Measurements from ENCODE around the gene ADAP1.

The ADAP1 gene

DNA sequence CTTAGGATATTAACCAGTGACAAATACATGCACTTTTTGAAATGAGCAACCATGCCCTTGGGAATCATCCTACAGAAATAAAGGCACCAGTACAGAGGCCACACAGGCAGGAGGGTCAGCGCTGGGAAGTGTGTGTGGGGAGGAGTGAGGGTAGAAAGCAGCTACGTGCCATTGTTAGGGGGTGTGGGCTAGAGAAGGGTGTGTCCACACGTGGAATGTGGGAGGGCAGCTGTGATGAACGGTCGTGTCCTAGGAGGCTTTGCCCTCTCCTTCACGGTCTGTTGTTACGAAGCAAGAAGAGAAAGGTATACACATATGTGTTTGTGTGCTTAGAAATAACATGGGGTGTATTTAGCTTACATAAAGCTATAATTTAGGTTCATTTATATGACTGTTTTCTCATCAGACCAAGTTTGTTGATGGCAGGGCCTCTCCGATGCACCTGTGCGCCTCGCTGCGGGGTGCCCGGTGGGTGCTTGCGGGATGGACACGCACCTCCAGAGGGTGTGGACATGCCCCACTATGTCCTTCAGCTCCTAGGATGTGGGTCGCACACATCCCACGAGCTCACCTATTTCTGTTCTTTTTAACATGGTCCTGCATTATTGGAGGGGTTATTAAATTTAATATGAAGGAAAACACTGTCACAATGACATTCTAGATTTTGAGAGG is 95.0 kb downstream of the ADAP1 start:
- no peak overlapping the region for H3K4me3 ChIP-seq (ENCODE audit: low read depth, low read length)
- no peaks in the 10 kb centered on the region for H3K79me1 ChIP-seq (ENCODE audit: low read length)
- peaks cover 59 to 62% of the 10 kb centered on the region in 2 experiments for H3K36me3 ChIP-seq (ENCODE audit: control insufficient read depth in 1 of 2, insufficient read depth in 2 of 2, low read length in 2 of 2)
- WGBS (ENCODE audit: extremely low coverage, insufficient coverage, insufficient read length): no CpG with 5 or more reads among the region's 16 CpGs
- H3K18ac ChIP-seq (ENCODE audit: low read length): no peak overlapping the region
- no peak overlapping the region for H3K9ac ChIP-seq (ENCODE audit: low read length)
- no peak overlapping the region for H3K4ac ChIP-seq (ENCODE audit: low read depth, low read length)
- H4K91ac ChIP-seq (ENCODE audit: low read depth, low read length): no peak overlapping the region
- H3K4me2 ChIP-seq (ENCODE audit: low read length): no peak overlapping the region
- H3K27ac ChIP-seq (ENCODE audit: low read depth, low read length): no peak overlapping the region
- H3K23ac ChIP-seq (ENCODE audit: low read length): no peak overlapping the region
- H3K14ac ChIP-seq (ENCODE audit: low read length): no peak overlapping the region
- H4K8ac ChIP-seq (ENCODE audit: low read depth, low read length): no peak overlapping the region
- peaks cover 0 to 2% of the 10 kb centered on the region in 2 experiments for H3K4me1 ChIP-seq (ENCODE audit: control insufficient read depth in 1 of 2, insufficient read depth in 2 of 2, low read length in 2 of 2)
- H2BK12ac ChIP-seq (ENCODE audit: low read length): no peak overlapping the region
- no peak overlapping the region for H2BK120ac ChIP-seq (ENCODE audit: insufficient read depth, low read length, poor library complexity)
- no peak overlapping the region for H2AFZ ChIP-seq (ENCODE audit: insufficient read depth, low read length, poor library complexity)
- peak in 1 of 2 donors; percentile 17 for DNase-seq
- H3K27me3 ChIP-seq (ENCODE audit: insufficient read depth, low read length): no peaks in the 10 kb centered on the region
- no peaks in the 10 kb centered on the region for H3K79me2 ChIP-seq (ENCODE audit: control insufficient read depth, insufficient read depth, low read length, poor library complexity)
- no peak overlapping the region for H2AK5ac ChIP-seq (ENCODE audit: low read length)
- H4K12ac ChIP-seq (ENCODE audit: low read depth, low read length): no peak overlapping the region
- H2BK5ac ChIP-seq (ENCODE audit: low read depth, low read length, poor library complexity): no peak overlapping the region
- H3K9me3 ChIP-seq (ENCODE audit: insufficient read depth, low read depth, low read length): no peaks in the 10 kb centered on the region

- H2AFZ ChIP-seq (ENCODE audit: insufficient read depth, low read length, poor library complexity): no peak overlapping the region
- H2BK120ac ChIP-seq (ENCODE audit: insufficient read depth, low read length, poor library complexity): no peak overlapping the region
- no peaks in the 10 kb centered on the region for H3K79me2 ChIP-seq (ENCODE audit: control insufficient read depth, insufficient read depth, low read length, poor library complexity)
- H3K79me1 ChIP-seq (ENCODE audit: low read length): no peaks in the 10 kb centered on the region
- H3K9ac ChIP-seq (ENCODE audit: low read length): no peak overlapping the region
- peaks cover 0 to 2% of the 10 kb centered on the region in 2 experiments for H3K4me1 ChIP-seq (ENCODE audit: control insufficient read depth in 1 of 2, insufficient read depth in 2 of 2, low read length in 2 of 2)
- no peak overlapping the region for H3K4ac ChIP-seq (ENCODE audit: low read depth, low read length)
- no CpG with 5 or more reads among the region's 9 CpGs for WGBS (ENCODE audit: extremely low coverage, insufficient coverage, insufficient read length)
- no peaks in the 10 kb centered on the region for H3K27me3 ChIP-seq (ENCODE audit: insufficient read depth, low read length)
- H2BK12ac ChIP-seq (ENCODE audit: low read length): no peak overlapping the region
- H3K36me3 ChIP-seq (ENCODE audit: control insufficient read depth in 1 of 2, insufficient read depth in 2 of 2, low read length in 2 of 2): peaks cover 71 to 76% of the 10 kb centered on the region in 2 experiments
- no peak overlapping the region for H2BK5ac ChIP-seq (ENCODE audit: low read depth, low read length, poor library complexity)
- no peak overlapping the region for H3K4me2 ChIP-seq (ENCODE audit: low read length)
- H4K91ac ChIP-seq (ENCODE audit: low read depth, low read length): no peak overlapping the region
- H3K18ac ChIP-seq (ENCODE audit: low read length): no peak overlapping the region
- no peak for DNase-seq
- no peak overlapping the region for H4K8ac ChIP-seq (ENCODE audit: low read depth, low read length)
- H4K12ac ChIP-seq (ENCODE audit: low read depth, low read length): no peak overlapping the region
- no peak overlapping the region for H2AK5ac ChIP-seq (ENCODE audit: low read length)
- H3K4me3 ChIP-seq (ENCODE audit: low read depth, low read length): no peak overlapping the region
- no peak overlapping the region for H3K23ac ChIP-seq (ENCODE audit: low read length)
- peaks cover 6% of the 10 kb centered on the region for H3K9me3 ChIP-seq (ENCODE audit: insufficient read depth, low read depth, low read length)
- H3K27ac ChIP-seq (ENCODE audit: low read depth, low read length): no peak overlapping the region
- H3K14ac ChIP-seq (ENCODE audit: low read length): no peak overlapping the region
These were observed 96.8 kb downstream of the ADAP1 start for GRCh38 chr7:857661-858060.

DNA sequence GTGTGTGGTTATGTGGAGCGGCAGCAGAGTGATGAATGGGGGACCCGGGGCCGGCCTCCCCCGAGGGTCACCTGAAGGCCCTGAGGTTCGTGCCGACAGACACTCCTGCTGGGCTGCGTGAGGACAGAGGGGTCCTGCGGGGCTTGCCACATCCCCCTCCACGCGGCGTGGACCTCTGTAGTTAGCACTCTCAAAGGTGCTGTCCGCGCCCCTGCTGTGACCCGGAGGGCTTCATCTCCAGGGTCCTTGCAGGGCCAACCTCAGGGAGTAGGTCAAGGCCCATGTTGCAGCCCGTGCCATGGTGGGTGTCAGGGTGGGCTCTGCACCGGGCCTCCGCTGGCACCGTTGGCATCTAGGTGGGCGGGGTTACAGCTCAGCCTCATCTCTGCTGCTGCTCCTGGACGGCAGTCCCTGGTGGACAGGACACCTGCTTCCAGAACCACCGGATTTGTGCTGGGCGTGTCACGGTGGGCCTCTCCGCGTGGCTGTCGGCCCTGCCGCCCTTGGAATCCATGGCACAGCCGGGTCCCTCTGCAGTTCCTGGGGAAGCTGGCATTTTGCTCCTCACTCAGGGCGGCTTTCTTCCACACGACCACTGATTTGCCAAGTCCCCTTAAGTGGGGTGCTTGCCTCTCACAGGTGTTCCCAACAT is 97.9 kb downstream of the ADAP1 start:
- H2BK5ac ChIP-seq (ENCODE audit: low read depth, low read length, poor library complexity): no peak overlapping the region
- no peaks in the 10 kb centered on the region for H3K79me1 ChIP-seq (ENCODE audit: low read length)
- no peak overlapping the region for H3K4me2 ChIP-seq (ENCODE audit: low read length)
- H4K8ac ChIP-seq (ENCODE audit: low read depth, low read length): no peak overlapping the region
- H3K14ac ChIP-seq (ENCODE audit: low read length): no peak overlapping the region
- peaks cover 6% of the 10 kb centered on the region for H3K9me3 ChIP-seq (ENCODE audit: insufficient read depth, low read depth, low read length)
- peaks cover 0 to 2% of the 10 kb centered on the region in 2 experiments for H3K4me1 ChIP-seq (ENCODE audit: control insufficient read depth in 1 of 2, insufficient read depth in 2 of 2, low read length in 2 of 2)
- no peak overlapping the region for H2BK120ac ChIP-seq (ENCODE audit: insufficient read depth, low read length, poor library complexity)
- no peak for DNase-seq
- H3K23ac ChIP-seq (ENCODE audit: low read length): no peak overlapping the region
- no peak overlapping the region for H3K9ac ChIP-seq (ENCODE audit: low read length)
- H3K4ac ChIP-seq (ENCODE audit: low read depth, low read length): no peak overlapping the region
- no peaks in the 10 kb centered on the region for H3K79me2 ChIP-seq (ENCODE audit: control insufficient read depth, insufficient read depth, low read length, poor library complexity)
- H3K4me3 ChIP-seq (ENCODE audit: low read depth, low read length): no peak overlapping the region
- no CpG with 5 or more reads among the region's 30 CpGs for WGBS (ENCODE audit: extremely low coverage, insufficient coverage, insufficient read length)
- no peak overlapping the region for H2BK12ac ChIP-seq (ENCODE audit: low read length)
- no peak overlapping the region for H2AK5ac ChIP-seq (ENCODE audit: low read length)
- H3K27me3 ChIP-seq (ENCODE audit: insufficient read depth, low read length): no peaks in the 10 kb centered on the region
- H3K18ac ChIP-seq (ENCODE audit: low read length): no peak overlapping the region
- H3K27ac ChIP-seq (ENCODE audit: low read depth, low read length): no peak overlapping the region
- H2AFZ ChIP-seq (ENCODE audit: insufficient read depth, low read length, poor library complexity): no peak overlapping the region
- no peak overlapping the region for H4K91ac ChIP-seq (ENCODE audit: low read depth, low read length)
- H4K12ac ChIP-seq (ENCODE audit: low read depth, low read length): no peak overlapping the region
- H3K36me3 ChIP-seq (ENCODE audit: control insufficient read depth in 1 of 2, insufficient read depth in 2 of 2, low read length in 2 of 2): peaks cover 70 to 76% of the 10 kb centered on the region in 2 experiments

GRCh38 chr7:855686-856369 is 98.7 kb downstream of the ADAP1 start:
- no CpG with 5 or more reads among the region's 29 CpGs for WGBS (ENCODE audit: extremely low coverage, insufficient coverage, insufficient read length)
- Histone ChIP-seq H3K36me3 (ENCODE audit: control insufficient read depth in 1 of 2, insufficient read depth in 2 of 2, low read length in 2 of 2) (peaks cover 69 to 73% of the 10 kb centered on the region in 2 experiments), H4K8ac (ENCODE audit: low read depth, low read length) (no peak overlapping the region), H3K4me1 (ENCODE audit: control insufficient read depth in 1 of 2, insufficient read depth in 2 of 2, low read length in 2 of 2) (peaks cover 0 to 2% of the 10 kb centered on the region in 2 experiments), H3K14ac (ENCODE audit: low read length) (no peak overlapping the region), H3K27ac (ENCODE audit: low read depth, low read length) (no peak overlapping the region), H3K4me2 (ENCODE audit: low read length) (no peak overlapping the region), H4K91ac (ENCODE audit: low read depth, low read length) (no peak overlapping the region), H2AFZ (ENCODE audit: insufficient read depth, low read length, poor library complexity) (no peak overlapping the region), H4K12ac (ENCODE audit: low read depth, low read length) (no peak overlapping the region), H2BK120ac (ENCODE audit: insufficient read depth, low read length, poor library complexity) (no peak overlapping the region), H3K27me3 (ENCODE audit: insufficient read depth, low read length) (no peaks in the 10 kb centered on the region), H2BK5ac (ENCODE audit: low read depth, low read length, poor library complexity) (no peak overlapping the region), H2BK12ac (ENCODE audit: low read length) (no peak overlapping the region), H3K79me1 (ENCODE audit: low read length) (no peaks in the 10 kb centered on the region), H2AK5ac (ENCODE audit: low read length) (no peak overlapping the region), H3K4me3 (ENCODE audit: low read depth, low read length) (no peak overlapping the region), H3K9me3 (ENCODE audit: insufficient read depth, low read depth, low read length) (peaks cover 6% of the 10 kb centered on the region), H3K79me2 (ENCODE audit: control insufficient read depth, insufficient read depth, low read length, poor library complexity) (no peaks in the 10 kb centered on the region), H3K9ac (ENCODE audit: low read length) (no peak overlapping the region), H3K18ac (ENCODE audit: low read length) (no peak overlapping the region), H3K23ac (ENCODE audit: low read length) (no peak overlapping the region), H3K4ac (ENCODE audit: low read depth, low read length) (no peak overlapping the region)
- no peak for DNase-seq
